A172 (cell line): ENCODE results near the gene GRK5. TPM values are rescaled to one million over a fixed set of nuclear protein-coding genes. Genes with fewer than 3 reads are reported as not detected.

Source experiments
- DNase-seq: peaks from one replicate; pipeline ENCODE4 v3.0.0-alpha.2; 2015; ENCODE audit warnings: low spot score
- total RNA-seq: library from RNA; depleted of rRNA; stranded (reverse); fragments of >200 nt; shearing (Covaris generic); gene quantifications from 2 replicates; pipeline ENCODE4 v1.2.3, GENCODE V29; 2014

The GRK5 gene
- total RNA-seq, 1 experiment from 2014 or later, result 13.0 TPM

GRCh38 chr10:119478811-119479341 is 271.5 kb downstream of the GRK5 start:
- DNase-seq, result no peak

- DNase-seq, result peak; percentile 14
Observed at GRCh38 chr10:119479532-119479931, 272.2 kb downstream of the GRK5 start.

GRCh38 chr10:119480667-119481066 is 273.3 kb downstream of the GRK5 start:
- peak; percentile 22 for DNase-seq

GRCh38 chr10:119481781-119482426 is 274.5 kb downstream of the GRK5 start:
- DNase-seq, result no peak

GRCh38 chr10:119483001-119483400 is 275.6 kb downstream of the GRK5 start:
- no peak for DNase-seq

GRCh38 chr10:119483839-119484238 is 276.5 kb downstream of the GRK5 start:
- no peak for DNase-seq

GRCh38 chr10:119488675-119489074 is 281.3 kb downstream of the GRK5 start:
- no peak for DNase-seq

GRCh38 chr10:119489991-119490326 is 282.6 kb downstream of the GRK5 start:
- DNase-seq, result no peak

- no peak for DNase-seq
Observed at GRCh38 chr10:119491966-119492757, 284.8 kb downstream of the GRK5 start.

GRCh38 chr10:119493155-119493554 is 285.8 kb downstream of the GRK5 start:
- DNase-seq, result no peak

- no peak for DNase-seq
Observed at GRCh38 chr10:119494236-119495020, 287.1 kb downstream of the GRK5 start.

- peak; percentile 8 for DNase-seq
Observed at GRCh38 chr10:119495021-119495505, 287.7 kb downstream of the GRK5 start.

GRCh38 chr10:119495545-119495944 is 288.2 kb downstream of the GRK5 start:
- no peak for DNase-seq

GRCh38 chr10:119496273-119496672 is 288.9 kb downstream of the GRK5 start:
- no peak for DNase-seq

- DNase-seq, result no peak
Observed at GRCh38 chr10:119497243-119497642, 289.9 kb downstream of the GRK5 start.

GRCh38 chr10:119498889-119499676 is 291.7 kb downstream of the GRK5 start:
- DNase-seq, result no peak

- DNase-seq, result no peak
Observed at GRCh38 chr10:119499677-119500002, 292.3 kb downstream of the GRK5 start.

GRCh38 chr10:119500123-119500795 is 292.9 kb downstream of the GRK5 start:
- no peak for DNase-seq

GRCh38 chr10:119500821-119501220 is 293.4 kb downstream of the GRK5 start:
- no peak for DNase-seq

GRCh38 chr10:119501690-119502089 is 294.3 kb downstream of the GRK5 start:
- no peak for DNase-seq

- DNase-seq, result no peak
Observed at GRCh38 chr10:119502209-119502608, 294.8 kb downstream of the GRK5 start.
